HG02623 (cell line): ENCODE measurements around the gene IGFBP3.
"Not testable (repeated sequence)": the region's sequence is repeated elsewhere in the genome, so short reads cannot be mapped to it uniquely, and the experiment has no call there.

Experiments used
- ATAC-seq: cut with Tn5 transposase; IDR thresholded peaks from one replicate; pipeline ENCODE4 v1.9.1; 2021; ENCODE audit warnings: moderate library complexity; ENCODE audit not compliant: unreplicated experiment

The IGFBP3 gene

GRCh38 chr7:45920502-45921380 is at the start of gene IGFBP3:
TSS of gene IGFBP3 (minus strand) at chr7:45921272. CDS start at chr7:45921140, 132 bp downstream.
- no peak for ATAC-seq

- ATAC-seq: no peak
Measured at GRCh38 chr7:45970454-45970853, 49.4 kb upstream of the IGFBP3 start.

- no peak for ATAC-seq
Measured at GRCh38 chr7:45969940-45970339, 48.9 kb upstream of the IGFBP3 start.

GRCh38 chr7:45968856-45969541 is 47.9 kb upstream of the IGFBP3 start:
- no peak for ATAC-seq

GRCh38 chr7:45968312-45968711 is 47.2 kb upstream of the IGFBP3 start:
- no peak for ATAC-seq

- no peak for ATAC-seq
Measured at GRCh38 chr7:45967591-45968157, 46.6 kb upstream of the IGFBP3 start.

- no peak for ATAC-seq
Measured at GRCh38 chr7:45962861-45963260, 41.8 kb upstream of the IGFBP3 start.

- ATAC-seq: no peak
Measured at GRCh38 chr7:45957721-45958120, 36.6 kb upstream of the IGFBP3 start.

- no peak for ATAC-seq
Measured at GRCh38 chr7:45955286-45955685, 34.2 kb upstream of the IGFBP3 start.

GRCh38 chr7:45953055-45953454 is 32.0 kb upstream of the IGFBP3 start:
- not testable (repeated sequence) for ATAC-seq

GRCh38 chr7:45944058-45944457 is 23.0 kb upstream of the IGFBP3 start:
- no peak for ATAC-seq

GRCh38 chr7:45940939-45941338 is 19.9 kb upstream of the IGFBP3 start:
- ATAC-seq: no peak

GRCh38 chr7:45940237-45940781 is 19.2 kb upstream of the IGFBP3 start:
- ATAC-seq: not testable (repeated sequence)

- ATAC-seq: no peak
Measured at GRCh38 chr7:45939574-45939973, 18.5 kb upstream of the IGFBP3 start.

GRCh38 chr7:45938626-45939302 is 17.7 kb upstream of the IGFBP3 start:
- ATAC-seq: no peak

GRCh38 chr7:45937862-45938261 is 16.8 kb upstream of the IGFBP3 start:
- no peak for ATAC-seq

GRCh38 chr7:45937301-45937700 is 16.2 kb upstream of the IGFBP3 start:
- ATAC-seq: no peak

- no peak for ATAC-seq
Measured at GRCh38 chr7:45930967-45931366, 9.9 kb upstream of the IGFBP3 start.

GRCh38 chr7:45927721-45928120 is 6.6 kb upstream of the IGFBP3 start:
- ATAC-seq: no peak

- ATAC-seq: no peak
Measured at GRCh38 chr7:45924283-45924682, 3.2 kb upstream of the IGFBP3 start.

GRCh38 chr7:45923818-45924217 is 2.7 kb upstream of the IGFBP3 start:
- no peak for ATAC-seq
